HG03159 (cell line): ENCODE results near the gene ZNF583.

ENCODE experiments used
- ATAC-seq: cut with Tn5 transposase; IDR thresholded peaks from one replicate; pipeline ENCODE4 v1.9.1; 2021; ENCODE audit warnings: mild to moderate bottlenecking, moderate library complexity; ENCODE audit not compliant: unreplicated experiment

Gene ZNF583

GRCh38 chr19:56441206-56441792, 37.2 kb downstream of the ZNF583 start:
- no peak for ATAC-seq

GRCh38 chr19:56474308-56474707, 70.2 kb downstream of the ZNF583 start:
- no peak for ATAC-seq

- no peak for ATAC-seq
These were observed 72.0 kb downstream of the ZNF583 start for GRCh38 chr19:56476093-56476492.
